Measurements from ENCODE around the gene CCR4. TPM values are rescaled to one million over a fixed set of nuclear protein-coding genes. Genes with fewer than 3 reads are reported as not detected.

CCR4 gene
- total and polyA plus RNA-seq, 2 of the 4 experiments (the other 2 are of a cell fraction): not detected

DNA sequence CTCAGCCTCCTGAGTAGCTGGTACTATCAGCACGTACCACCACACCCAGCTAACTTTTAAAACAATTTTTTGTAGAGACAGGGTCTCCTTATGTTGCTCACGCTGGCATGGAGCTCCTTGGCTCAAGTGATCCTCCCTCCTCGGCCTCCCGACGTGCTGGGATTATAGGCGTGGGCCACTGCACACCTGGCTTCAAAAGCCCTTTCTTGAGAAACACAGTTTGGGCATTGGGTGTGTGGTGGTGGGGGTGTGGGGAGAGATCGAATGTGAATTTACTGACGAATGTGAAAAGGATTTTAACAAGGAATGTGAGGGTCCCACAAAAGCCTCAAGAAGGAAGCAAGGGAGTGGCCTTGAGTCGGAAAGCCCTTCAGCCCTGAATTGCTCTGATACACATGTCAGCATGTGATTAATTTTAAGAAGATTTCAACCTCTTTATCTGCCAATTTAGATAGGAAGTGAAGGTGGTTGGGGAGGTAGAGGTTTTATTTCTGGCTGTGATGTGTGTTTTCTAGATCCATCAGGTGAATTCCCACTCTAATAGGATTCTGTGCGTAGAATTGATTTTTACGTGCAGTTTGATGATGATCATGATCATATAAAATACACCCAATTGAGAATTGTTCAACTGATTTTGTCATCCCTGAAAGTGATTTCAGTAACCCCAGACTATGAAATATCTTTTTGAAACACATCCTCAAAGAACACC lies 1.1 kb downstream of the CCR4 start:
- Histone ChIP-seq H3K9me1 (ENCODE audit: insufficient read depth, low read length) (peaks cover 5% of the 10 kb centered on the region), H3K4ac (ENCODE audit: low read depth, low read length) (no peak overlapping the region), H3K56ac (ENCODE audit: extremely low read depth, insufficient read depth, low read length) (no peak overlapping the region), H2BK5ac (ENCODE audit: low read depth, low read length, poor library complexity, severe bottlenecking) (no peak overlapping the region), H3K27ac (ENCODE audit: insufficient read depth, low read length) (no peak overlapping the region), H4K8ac (ENCODE audit: low read depth in 2 of 2, low read length in 2 of 2) (no peak overlapping the region), H3K9ac (ENCODE audit: low read depth, low read length) (no peak overlapping the region), H4K20me1 (ENCODE audit: insufficient read depth, low read length) (no peaks in the 10 kb centered on the region), H3K23ac (ENCODE audit: low read depth, low read length) (no peak overlapping the region), H2AK5ac (ENCODE audit: low read depth, low read length) (no peak overlapping the region), H2AFZ (replicated peaks; ENCODE audit: low read length, poor library complexity) (no peak overlapping the region), H4K5ac (ENCODE audit: low read depth, low read length) (no peak overlapping the region), H3K36me3 (ENCODE audit: control insufficient read depth, insufficient read depth, low read length) (no peaks in the 10 kb centered on the region), H3K9me3 (ENCODE audit: control insufficient read depth, insufficient read depth, low read length) (no peaks in the 10 kb centered on the region), H3K79me1 (ENCODE audit: low read depth in 1 of 2, low read length in 2 of 2) (0 out of 4 replicates have a peak, but pooled peaks cover 0 to 4% of the 10 kb centered on the region in 2 experiments), H3K4me3 (ENCODE audit: insufficient read depth, low read depth, low read length) (no peak overlapping the region), H3K4me1 (ENCODE audit: control insufficient read depth, insufficient read depth, low read length) (peaks cover 2% of the 10 kb centered on the region; the same call in 1 of the 2 replicates), H2BK120ac (ENCODE audit: low read depth, low read length) (no peak overlapping the region), H2AK9ac (replicated peaks; ENCODE audit: low read depth, low read length, poor library complexity) (no peak overlapping the region), H3K27me3 (ENCODE audit: control insufficient read depth, insufficient read depth, low read length) (peaks cover 18% of the 10 kb centered on the region), H4K91ac (ENCODE audit: insufficient read depth, low read depth, low read length) (no peak overlapping the region), H2BK15ac (ENCODE audit: low read depth, low read length) (no peak overlapping the region), H3K14ac (replicated peaks; ENCODE audit: low read depth, low read length) (no peak overlapping the region), H2BK20ac (ENCODE audit: low read depth, low read length) (no peak overlapping the region), H3K4me2 (ENCODE audit: low read depth, low read length) (no peak overlapping the region), H3K18ac (ENCODE audit: low read depth, low read length) (no peak overlapping the region)
- TF ChIP-seq MAFK (IDR thresholded peaks at IDR 0.05; ENCODE audit: low read depth, low read length) (no peak), MAZ (IDR thresholded peaks at IDR 0.05; ENCODE audit: borderline replicate concordance, low read depth, low read length) (no peak), CHD1 (IDR thresholded peaks at IDR 0.05; ENCODE audit: low read depth, low read length) (no peak), RFX5 (IDR thresholded peaks at IDR 0.05; ENCODE audit: low read depth, low read length) (no peak), POLR2A (IDR thresholded peaks at IDR 0.05; ENCODE audit: low read depth, low read length) (no peak), FOS (IDR thresholded peaks at IDR 0.05; ENCODE audit: low read depth, low read length) (no peak), RAD21 (IDR thresholded peaks at IDR 0.05; ENCODE audit: low read length) (no peak), RCOR1 (IDR thresholded peaks at IDR 0.05; ENCODE audit: insufficient replicate concordance, low read length) (no peak), CEBPB (IDR thresholded peaks at IDR 0.05; ENCODE audit: low read depth, low read length) (no peak), NFE2L2 (IDR thresholded peaks at IDR 0.05; ENCODE audit: low read depth, low read length) (no peak)
- TF ChIP-seq, protein P1, sequence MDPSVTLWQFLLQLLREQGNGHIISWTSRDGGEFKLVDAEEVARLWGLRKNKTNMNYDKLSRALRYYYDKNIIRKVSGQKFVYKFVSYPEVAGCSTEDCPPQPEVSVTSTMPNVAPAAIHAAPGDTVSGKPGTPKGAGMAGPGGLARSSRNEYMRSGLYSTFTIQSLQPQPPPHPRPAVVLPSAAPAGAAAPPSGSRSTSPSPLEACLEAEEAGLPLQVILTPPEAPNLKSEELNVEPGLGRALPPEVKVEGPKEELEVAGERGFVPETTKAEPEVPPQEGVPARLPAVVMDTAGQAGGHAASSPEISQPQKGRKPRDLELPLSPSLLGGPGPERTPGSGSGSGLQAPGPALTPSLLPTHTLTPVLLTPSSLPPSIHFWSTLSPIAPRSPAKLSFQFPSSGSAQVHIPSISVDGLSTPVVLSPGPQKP (IDR thresholded peaks at IDR 0.05; ENCODE audit: borderline replicate concordance, low read depth, low read length): no peak
- TF ChIP-seq, protein P2, sequence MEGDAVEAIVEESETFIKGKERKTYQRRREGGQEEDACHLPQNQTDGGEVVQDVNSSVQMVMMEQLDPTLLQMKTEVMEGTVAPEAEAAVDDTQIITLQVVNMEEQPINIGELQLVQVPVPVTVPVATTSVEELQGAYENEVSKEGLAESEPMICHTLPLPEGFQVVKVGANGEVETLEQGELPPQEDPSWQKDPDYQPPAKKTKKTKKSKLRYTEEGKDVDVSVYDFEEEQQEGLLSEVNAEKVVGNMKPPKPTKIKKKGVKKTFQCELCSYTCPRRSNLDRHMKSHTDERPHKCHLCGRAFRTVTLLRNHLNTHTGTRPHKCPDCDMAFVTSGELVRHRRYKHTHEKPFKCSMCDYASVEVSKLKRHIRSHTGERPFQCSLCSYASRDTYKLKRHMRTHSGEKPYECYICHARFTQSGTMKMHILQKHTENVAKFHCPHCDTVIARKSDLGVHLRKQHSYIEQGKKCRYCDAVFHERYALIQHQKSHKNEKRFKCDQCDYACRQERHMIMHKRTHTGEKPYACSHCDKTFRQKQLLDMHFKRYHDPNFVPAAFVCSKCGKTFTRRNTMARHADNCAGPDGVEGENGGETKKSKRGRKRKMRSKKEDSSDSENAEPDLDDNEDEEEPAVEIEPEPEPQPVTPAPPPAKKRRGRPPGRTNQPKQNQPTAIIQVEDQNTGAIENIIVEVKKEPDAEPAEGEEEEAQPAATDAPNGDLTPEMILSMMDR (conservative IDR thresholded peaks at IDR 0.05; ENCODE audit: low read depth, low read length): no peak
- no peak for ATAC-seq (ENCODE audit: low read depth)
- DNase-seq: no peak
- in situ Hi-C loops (cut with MboI; ENCODE audit: low sequenced_read_pairs) (loop anchor here (5.0 to 25.0 kb wide), 3 partner anchors 120 to 835 kb away; partner anchors contain the start of gene PDCD6IP), dilution Hi-C loops (cut with HindIII; ENCODE audit: low sequenced_read_pairs, unreplicated experiment) (no loop called here), intact Hi-C loops (cut with micrococcal nuclease) (no loop called here)
- WGBS, 2 experiments (ENCODE audit: extremely low coverage in 2 of 2, insufficient read length in 1 of 2): 85% methylated on average over 4 of the region's 11 CpGs; no CpG with 5 or more reads in 1 of the 2 experiments
- BruUV-seq (replicated peaks): no TSS peak
- POLR2A ChIA-PET (ENCODE audit: unreplicated experiment): no interaction called here
- CTCF ChIA-PET: interaction anchor here (1.5 kb wide), 1 partner anchor 420 kb away, joined by 4 read pairs; no protein-coding TSS in a partner anchor
